ENCODE data around the gene SAMHD1. TPM values are rescaled to one million over a fixed set of nuclear protein-coding genes. Genes with fewer than 3 reads are reported as not detected.

Gene SAMHD1
- total and polyA plus RNA-seq, 8 donors, result 38.7 to 151 (median 85.5) TPM

DNA sequence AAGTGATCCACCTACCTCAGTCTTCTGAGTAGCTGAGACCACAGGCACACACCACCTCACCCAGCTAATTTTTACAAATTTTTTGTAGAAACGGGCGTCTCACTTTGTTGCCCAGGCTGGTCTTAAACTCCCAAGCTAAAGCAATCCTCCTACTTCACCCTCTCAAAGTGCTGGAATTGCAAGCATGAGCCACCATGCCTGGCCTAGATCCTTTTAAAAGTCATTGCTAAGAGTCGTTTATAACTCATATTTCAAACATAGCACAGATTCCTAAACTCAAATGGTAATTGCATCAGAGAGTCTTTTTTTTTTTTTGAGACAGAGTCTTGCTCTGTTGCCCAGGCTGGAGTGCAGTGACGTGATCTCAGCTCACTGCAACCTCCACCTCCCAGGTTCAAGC is 7.7 kb upstream of the SAMHD1 start:
- H3K27ac ChIP-seq, result no peak overlapping the region
- no peaks in the 10 kb centered on the region for H3K36me3 ChIP-seq
- 72 to 88% (median 83%) methylated on average over 4 of the region's 4 CpGs for WGBS, 5 donors
- H3K9me3 ChIP-seq, result peaks cover 0 to 16% (median 8%) of the 10 kb centered on the region in 4 donors
- H3K4me1 ChIP-seq, result peaks cover 8 to 20% (median 16%) of the 10 kb centered on the region in 4 donors
- no peak for DNase-seq
- TF ChIP-seq EP300 (IDR thresholded peaks at IDR 0.05), result no peak
- TF ChIP-seq, protein P1, sequence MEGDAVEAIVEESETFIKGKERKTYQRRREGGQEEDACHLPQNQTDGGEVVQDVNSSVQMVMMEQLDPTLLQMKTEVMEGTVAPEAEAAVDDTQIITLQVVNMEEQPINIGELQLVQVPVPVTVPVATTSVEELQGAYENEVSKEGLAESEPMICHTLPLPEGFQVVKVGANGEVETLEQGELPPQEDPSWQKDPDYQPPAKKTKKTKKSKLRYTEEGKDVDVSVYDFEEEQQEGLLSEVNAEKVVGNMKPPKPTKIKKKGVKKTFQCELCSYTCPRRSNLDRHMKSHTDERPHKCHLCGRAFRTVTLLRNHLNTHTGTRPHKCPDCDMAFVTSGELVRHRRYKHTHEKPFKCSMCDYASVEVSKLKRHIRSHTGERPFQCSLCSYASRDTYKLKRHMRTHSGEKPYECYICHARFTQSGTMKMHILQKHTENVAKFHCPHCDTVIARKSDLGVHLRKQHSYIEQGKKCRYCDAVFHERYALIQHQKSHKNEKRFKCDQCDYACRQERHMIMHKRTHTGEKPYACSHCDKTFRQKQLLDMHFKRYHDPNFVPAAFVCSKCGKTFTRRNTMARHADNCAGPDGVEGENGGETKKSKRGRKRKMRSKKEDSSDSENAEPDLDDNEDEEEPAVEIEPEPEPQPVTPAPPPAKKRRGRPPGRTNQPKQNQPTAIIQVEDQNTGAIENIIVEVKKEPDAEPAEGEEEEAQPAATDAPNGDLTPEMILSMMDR (IDR thresholded peaks at IDR 0.05), result no peak
- no peak for TF ChIP-seq POLR2A (IDR thresholded peaks at IDR 0.05)
- no peak for TF ChIP-seq POLR2AphosphoS5 (IDR thresholded peaks at IDR 0.05)
- no peaks in the 10 kb centered on the region for H3K27me3 ChIP-seq
- H3K4me3 ChIP-seq, result no peak overlapping the region
- intact Hi-C loops (cut with DNase I; ENCODE audit: low total_unique reads), result no loop called here

DNA sequence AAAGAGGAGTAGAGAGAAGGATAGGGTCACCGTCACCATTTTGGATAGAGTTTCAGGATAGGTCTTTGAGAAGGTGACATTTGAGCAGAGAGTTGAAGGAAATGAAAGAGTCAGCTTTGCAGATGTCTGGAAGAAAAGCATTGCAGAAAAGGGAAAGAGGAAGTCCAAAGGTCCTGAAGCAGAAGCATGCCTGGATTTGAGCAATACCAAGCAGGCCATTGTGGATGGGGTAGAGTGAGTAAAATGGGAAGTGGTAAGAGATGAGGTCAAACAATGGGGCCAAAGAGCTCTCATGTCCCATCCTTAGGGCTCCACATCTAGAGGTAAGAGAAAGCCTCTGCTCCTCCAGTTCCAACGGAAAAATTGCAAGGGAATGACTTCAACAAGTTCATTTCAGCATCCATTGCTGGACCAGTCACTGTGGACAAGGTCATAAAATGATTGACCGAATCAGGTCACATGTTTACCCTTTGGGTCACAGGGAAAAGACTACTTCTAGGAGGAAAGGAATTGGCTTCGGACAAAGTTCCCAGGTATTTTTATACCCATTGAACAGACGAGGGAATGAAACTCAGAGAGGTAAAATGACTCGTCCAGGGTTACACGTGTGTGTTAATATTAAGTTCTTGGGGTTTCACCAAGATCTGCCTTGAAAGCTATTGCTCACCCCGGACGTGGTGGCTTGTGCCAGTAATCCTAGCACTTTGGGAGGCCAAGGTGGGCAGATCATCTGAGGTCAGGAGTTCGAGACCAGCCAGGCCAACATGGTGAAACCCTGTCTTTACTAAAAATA is 6.6 kb upstream of the SAMHD1 start:
- H3K4me1 ChIP-seq, result peaks cover 8 to 23% (median 21%) of the 10 kb centered on the region in 4 donors
- TF ChIP-seq POLR2AphosphoS5 (IDR thresholded peaks at IDR 0.05), result no peak
- peak in 1 of 2 donors; percentile 28 for DNase-seq
- H3K36me3 ChIP-seq, result no peaks in the 10 kb centered on the region
- peaks cover 0 to 14% (median 8%) of the 10 kb centered on the region in 4 donors for H3K9me3 ChIP-seq
- H3K27ac ChIP-seq, result no peak overlapping the region
- H3K4me3 ChIP-seq, result no peak overlapping the region
- no peaks in the 10 kb centered on the region for H3K27me3 ChIP-seq
- intact Hi-C loops (cut with DNase I; ENCODE audit: low total_unique reads), result no loop called here
- 84 to 94% (median 88%) methylated on average over 10 of the region's 10 CpGs for WGBS, 5 donors

DNA sequence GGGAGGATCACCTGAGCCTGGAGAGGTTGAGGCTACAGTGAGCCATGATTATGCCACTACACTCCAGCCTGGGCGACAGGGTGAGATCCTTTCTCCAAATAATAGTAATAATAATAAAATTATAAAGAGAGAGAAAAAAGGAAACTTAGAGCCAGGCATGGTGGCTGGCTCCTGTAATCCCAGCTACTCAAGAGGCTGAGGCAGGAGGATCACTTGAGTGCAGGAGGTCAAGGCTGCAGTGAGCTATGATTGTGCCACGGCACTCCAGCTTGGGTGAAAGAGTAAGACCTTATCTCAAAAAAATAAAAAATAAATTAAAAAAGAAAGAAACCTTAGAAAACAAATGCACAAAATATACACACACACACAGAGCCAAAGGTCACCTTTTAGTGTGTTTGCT is 5.2 kb upstream of the SAMHD1 start:
- no peak for DNase-seq
- WGBS, 5 donors, result 69 to 85% (median 78%) methylated on average over 2 of the region's 2 CpGs
- Histone ChIP-seq H3K9me3 (peaks cover 0 to under 1% (median 0%) of the 10 kb centered on the region in 4 donors), H3K4me1 (peaks cover 14 to 32% (median 30%) of the 10 kb centered on the region in 4 donors), H3K36me3 (no peaks in the 10 kb centered on the region), H3K4me3 (no peak overlapping the region), H3K27ac (no peak overlapping the region), H3K27me3 (no peaks in the 10 kb centered on the region)
- TF ChIP-seq POLR2A (IDR thresholded peaks at IDR 0.05) (no peak), POLR2AphosphoS5 (IDR thresholded peaks at IDR 0.05) (no peak), EP300 (IDR thresholded peaks at IDR 0.05) (no peak)
- TF ChIP-seq, protein P1 (IDR thresholded peaks at IDR 0.05), result no peak
- intact Hi-C loops (cut with DNase I; ENCODE audit: low total_unique reads), result no loop called here

DNA sequence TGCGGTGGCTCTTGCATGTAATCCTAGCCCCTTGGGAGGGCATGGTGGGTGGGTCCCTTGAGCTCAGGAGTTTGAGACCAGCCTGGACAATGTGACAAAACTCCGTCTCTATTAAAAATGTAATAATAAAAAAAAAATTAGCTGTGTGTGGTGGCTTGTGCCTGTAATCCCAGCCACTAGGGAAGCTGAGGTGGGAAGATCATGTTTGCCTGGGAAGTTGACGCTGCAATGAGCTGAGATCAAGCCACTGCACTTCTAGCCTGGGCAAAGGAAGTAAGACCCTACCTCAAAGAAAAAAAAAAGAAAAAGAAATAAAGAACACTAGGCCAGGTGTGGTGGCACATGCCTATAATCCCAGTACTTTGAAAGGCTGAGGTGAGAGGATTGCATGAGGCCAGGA is 4.5 kb upstream of the SAMHD1 start:
- intact Hi-C loops (cut with DNase I; ENCODE audit: low total_unique reads), result no loop called here
- Histone ChIP-seq H3K9me3 (no peaks in the 10 kb centered on the region), H3K4me1 (peaks cover 14 to 32% (median 30%) of the 10 kb centered on the region in 4 donors), H3K4me3 (no peak overlapping the region), H3K27ac (peak overlapping the region in 3 of 5 donors; percentile 67 to 78 (median 70)), H3K27me3 (no peaks in the 10 kb centered on the region), H3K36me3 (no peaks in the 10 kb centered on the region)
- TF ChIP-seq EP300 (IDR thresholded peaks at IDR 0.05), result no peak
- no peak for TF ChIP-seq POLR2A (IDR thresholded peaks at IDR 0.05)
- TF ChIP-seq, protein P1 (IDR thresholded peaks at IDR 0.05), result no peak
- TF ChIP-seq POLR2AphosphoS5 (IDR thresholded peaks at IDR 0.05), result no peak
- DNase-seq, result no peak
- WGBS, 5 donors, result 60 to 86% (median 75%) methylated on average over 3 of the region's 3 CpGs
